Memory B cell (primary cell): Measurements from ENCODE around the gene PHYKPL.
A peak's percentile ranks its signal among the peaks of the same experiment; 100 is the strongest.

Experiments used
- ATAC-seq: fragments of 150-1000 bp; cut with Tn5 transposase; 2 replicates; pipeline ENCODE4 v1.10.0; 2021; ENCODE audit warnings: low read depth, mild to moderate bottlenecking, moderate library complexity
- DNase-seq, 2 donors: peaks; one replicate each; pipeline ENCODE4 v3.0.0; 2022; ENCODE audit warnings: low spot score in 2 of 2
- H3K27ac Mint-ChIP-seq: one replicate; pipeline ENCODE4 v1.8.0; 2022; ENCODE audit warnings: mild to moderate bottlenecking, moderate library complexity, mixed read lengths
- H3K27me3 Mint-ChIP-seq: one replicate; pipeline ENCODE4 v1.8.0; 2022; ENCODE audit warnings: mixed read lengths
- H3K36me3 Mint-ChIP-seq: one replicate; pipeline ENCODE4 v1.8.0; 2022; ENCODE audit warnings: mild to moderate bottlenecking, mixed read lengths
- H3K4me1 Mint-ChIP-seq: one replicate; pipeline ENCODE4 v1.8.0; 2022; ENCODE audit warnings: mixed read lengths
- H3K4me3 Mint-ChIP-seq: one replicate; pipeline ENCODE4 v1.8.0; 2022; ENCODE audit warnings: mild to moderate bottlenecking, moderate library complexity, mixed read lengths
- H3K9me3 Mint-ChIP-seq: one replicate; pipeline ENCODE4 v1.8.0; 2022; ENCODE audit warnings: mixed read lengths

The PHYKPL gene

DNA sequence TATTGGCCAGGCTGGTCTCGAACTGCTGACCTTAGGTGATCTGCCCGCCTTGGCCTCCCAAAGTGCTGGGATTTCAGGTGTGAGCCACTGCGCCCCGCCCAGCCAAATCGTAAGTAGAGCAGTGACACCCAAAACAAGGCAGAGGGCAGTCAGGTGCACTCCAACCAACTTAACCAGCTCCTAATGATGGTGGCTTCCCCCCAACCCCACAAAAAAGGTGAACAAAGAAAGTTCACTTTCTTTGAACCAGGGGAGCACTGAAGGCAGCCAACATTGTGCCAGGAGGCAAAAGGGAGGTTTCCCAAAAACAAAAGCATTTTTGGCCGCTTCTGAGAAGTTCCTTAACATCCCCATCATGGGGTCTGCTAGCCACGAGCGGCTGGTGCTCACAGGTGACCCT, 55.0 kb downstream of the PHYKPL start:
- ATAC-seq (no peak), DNase-seq (no peak)
- Mint-ChIP-seq H3K4me3 (no peak overlapping the region), H3K9me3 (peaks cover 1% of the 10 kb centered on the region), H3K27me3 (peaks cover 10% of the 10 kb centered on the region), H3K36me3 (peaks cover 1% of the 10 kb centered on the region), H3K4me1 (peaks cover 2% of the 10 kb centered on the region), H3K27ac (no peak overlapping the region)

DNA sequence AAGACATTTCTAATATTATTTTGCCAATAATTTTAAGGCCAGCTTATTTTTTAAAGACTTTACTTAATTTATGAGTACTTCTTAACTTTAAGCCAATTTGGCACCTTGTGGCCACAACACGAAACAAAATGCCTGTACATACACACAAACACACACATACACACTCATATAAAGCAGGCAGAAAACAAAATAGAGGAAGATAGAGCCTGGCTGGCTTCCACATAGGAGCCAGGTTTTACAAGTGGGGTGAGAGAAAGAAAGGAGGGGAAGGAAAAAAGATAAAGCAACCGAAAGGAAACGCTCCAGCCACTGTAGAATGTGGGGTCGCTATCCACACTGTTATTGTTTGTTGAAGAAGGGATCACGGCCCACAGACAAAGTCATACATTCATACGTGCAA, 55.8 kb downstream of the PHYKPL start:
- H3K4me1 Mint-ChIP-seq, result no peaks in the 10 kb centered on the region
- no peak for DNase-seq
- H3K9me3 Mint-ChIP-seq, result peaks cover 1% of the 10 kb centered on the region
- ATAC-seq, result no peak
- H3K27ac Mint-ChIP-seq, result no peak overlapping the region
- H3K36me3 Mint-ChIP-seq, result peaks cover 1% of the 10 kb centered on the region
- no peak overlapping the region for H3K4me3 Mint-ChIP-seq
- peaks cover 10% of the 10 kb centered on the region for H3K27me3 Mint-ChIP-seq

DNA sequence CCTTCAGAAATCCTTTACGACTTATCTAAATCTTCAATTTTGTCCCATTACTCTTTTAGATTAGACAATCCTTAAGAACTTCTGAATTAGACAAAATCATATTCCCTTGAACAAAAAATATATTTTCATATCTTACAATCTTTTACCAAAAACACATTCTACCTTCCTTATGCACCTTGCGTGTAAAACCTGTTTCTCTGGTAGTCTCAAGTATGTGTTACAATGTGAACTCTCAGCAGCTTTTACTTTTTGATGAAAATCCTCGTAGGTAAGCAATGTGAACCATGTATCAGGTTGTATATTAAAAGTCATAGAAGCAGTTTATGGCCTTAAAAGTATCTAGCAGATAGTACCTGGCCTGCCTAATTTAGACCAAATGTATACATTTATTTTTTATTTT, 58.1 kb downstream of the PHYKPL start:
- H3K27ac Mint-ChIP-seq, result no peak overlapping the region
- no peak for ATAC-seq
- peaks cover 9% of the 10 kb centered on the region for H3K27me3 Mint-ChIP-seq
- H3K9me3 Mint-ChIP-seq, result peaks cover 1% of the 10 kb centered on the region
- H3K4me1 Mint-ChIP-seq, result no peaks in the 10 kb centered on the region
- no peak overlapping the region for H3K4me3 Mint-ChIP-seq
- no peak for DNase-seq
- peaks cover 1% of the 10 kb centered on the region for H3K36me3 Mint-ChIP-seq

DNA sequence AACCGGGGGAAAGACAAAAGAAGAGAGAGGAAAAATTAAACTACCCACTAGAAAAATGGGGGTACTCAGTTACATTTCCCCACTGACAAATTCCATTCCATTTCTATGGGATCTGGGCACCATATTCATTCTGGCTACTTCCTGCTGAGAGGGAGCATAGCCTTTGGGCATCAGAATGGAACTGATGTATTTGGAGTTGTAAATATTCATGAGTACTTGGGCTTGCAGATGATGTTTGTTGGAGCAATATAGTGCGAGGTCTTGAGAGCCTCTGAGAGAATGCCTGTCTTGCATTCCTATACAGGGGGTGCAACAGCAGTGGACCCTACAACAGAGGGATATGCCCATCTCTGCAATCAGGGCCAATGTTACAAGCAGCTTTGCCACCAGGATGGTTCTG, 62.1 kb downstream of the PHYKPL start:
- Mint-ChIP-seq H3K4me1 (peaks cover 5% of the 10 kb centered on the region), H3K4me3 (no peak overlapping the region), H3K9me3 (no peaks in the 10 kb centered on the region), H3K36me3 (no peaks in the 10 kb centered on the region), H3K27me3 (peaks cover 2% of the 10 kb centered on the region), H3K27ac (no peak overlapping the region)
- ATAC-seq, result no peak
- DNase-seq, result no peak

DNA sequence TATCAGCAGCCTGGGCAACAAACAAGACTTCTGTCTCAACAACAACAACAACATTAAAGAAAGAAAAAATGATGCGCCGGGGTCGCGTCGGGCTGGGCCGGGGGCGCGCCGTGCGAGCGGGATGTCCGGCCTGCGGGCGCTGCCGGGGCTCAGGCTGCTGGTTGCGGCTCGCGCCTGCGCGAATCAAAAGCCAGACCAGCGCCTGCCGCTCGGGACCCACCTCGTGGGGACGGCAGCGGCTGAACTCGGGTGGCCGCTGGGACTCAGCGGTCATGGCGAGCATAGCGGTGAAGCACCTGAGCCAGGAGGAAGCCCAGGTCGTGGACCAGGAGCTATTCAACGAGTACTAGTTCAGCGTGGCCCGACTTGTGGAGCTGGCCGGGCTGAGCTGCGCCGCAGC, 67.0 kb downstream of the PHYKPL start:
- Mint-ChIP-seq H3K9me3 (no peaks in the 10 kb centered on the region), H3K4me3 (no peak overlapping the region), H3K27me3 (peaks cover 10% of the 10 kb centered on the region), H3K36me3 (peaks cover 2% of the 10 kb centered on the region), H3K4me1 (peaks cover 10% of the 10 kb centered on the region), H3K27ac (no peak overlapping the region)
- ATAC-seq (no peak), DNase-seq (no peak)

DNA sequence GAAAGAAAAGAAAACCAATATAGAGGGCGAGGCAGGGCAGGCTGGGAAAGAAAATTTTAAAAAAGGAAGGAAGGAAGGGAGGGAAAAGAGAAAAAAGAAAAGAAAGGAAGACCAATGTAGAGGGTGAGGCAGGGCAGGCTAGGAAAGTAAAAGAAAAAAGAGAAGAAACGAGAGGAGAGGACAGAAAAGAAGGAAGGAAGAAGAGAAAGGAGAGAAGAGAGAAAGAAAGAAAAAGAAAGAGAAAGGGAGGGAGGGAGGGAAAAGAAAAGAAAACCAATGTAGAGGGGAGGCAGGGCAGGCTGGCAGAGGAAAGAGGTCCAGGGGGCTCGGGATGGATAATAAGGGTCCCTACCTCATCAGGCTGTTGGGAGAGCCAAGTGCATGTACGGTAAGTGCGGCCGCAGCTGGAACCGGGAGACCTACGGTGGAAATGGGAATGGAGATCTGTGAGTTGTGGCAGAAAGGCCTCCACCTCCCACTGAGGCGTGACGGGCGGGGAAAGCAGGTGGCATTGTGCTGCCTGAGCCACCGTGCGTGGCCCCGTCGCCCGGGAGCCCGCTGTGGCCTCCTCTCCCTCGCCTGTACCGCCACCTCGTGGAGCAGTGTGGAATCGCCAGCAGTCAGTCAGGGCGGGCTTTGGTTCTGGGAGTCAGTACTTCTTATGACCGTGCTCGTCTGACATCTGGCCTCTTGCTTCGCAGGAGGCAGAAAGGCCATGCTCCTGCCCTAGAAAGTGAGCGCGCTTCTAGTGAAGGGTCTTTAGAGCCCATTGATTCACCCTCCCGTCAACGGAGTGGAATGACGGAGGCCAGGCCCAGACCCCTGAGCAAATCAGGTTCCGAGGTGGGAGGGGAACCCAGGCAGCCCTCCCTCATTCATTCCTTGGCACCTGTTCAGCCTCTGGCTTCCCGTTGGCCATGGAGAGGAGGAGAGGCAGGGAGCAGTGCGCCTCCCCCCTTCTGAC, 68.5 kb downstream of the PHYKPL start:
- Mint-ChIP-seq H3K4me1 (peaks cover 10% of the 10 kb centered on the region), H3K27ac (peak overlapping the region; percentile 25), H3K27me3 (peaks cover 7% of the 10 kb centered on the region), H3K36me3 (peaks cover 2% of the 10 kb centered on the region), H3K4me3 (peak overlapping the region; percentile 55), H3K9me3 (no peaks in the 10 kb centered on the region)
- ATAC-seq (peak; percentile 99), DNase-seq (peak; percentile 98 to 100)

DNA sequence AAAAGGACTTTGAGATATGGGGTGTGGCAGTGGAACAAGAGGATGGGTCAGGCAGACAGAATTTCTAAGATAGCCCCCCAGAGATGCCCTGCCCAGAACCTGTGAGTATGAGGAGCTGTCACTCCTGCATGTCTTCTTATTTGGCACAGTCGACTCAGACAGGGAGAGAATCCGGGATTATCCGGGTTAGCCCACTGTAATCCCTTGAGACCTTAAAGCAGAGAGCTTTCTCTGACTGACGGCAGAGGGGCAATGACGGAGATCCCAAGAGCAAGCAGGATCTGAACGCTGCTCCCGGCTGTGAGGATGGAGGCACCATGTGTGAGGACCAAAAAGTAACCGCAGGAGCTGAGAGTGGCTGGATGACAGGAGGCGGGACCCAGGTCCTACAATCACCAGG, 70.1 kb downstream of the PHYKPL start:
- peaks cover 7% of the 10 kb centered on the region for H3K27me3 Mint-ChIP-seq
- H3K36me3 Mint-ChIP-seq, result peaks cover 2% of the 10 kb centered on the region
- ATAC-seq, result no peak
- H3K9me3 Mint-ChIP-seq, result no peaks in the 10 kb centered on the region
- no peak overlapping the region for H3K4me3 Mint-ChIP-seq
- no peak for DNase-seq
- peaks cover 6% of the 10 kb centered on the region for H3K4me1 Mint-ChIP-seq
- no peak overlapping the region for H3K27ac Mint-ChIP-seq

DNA sequence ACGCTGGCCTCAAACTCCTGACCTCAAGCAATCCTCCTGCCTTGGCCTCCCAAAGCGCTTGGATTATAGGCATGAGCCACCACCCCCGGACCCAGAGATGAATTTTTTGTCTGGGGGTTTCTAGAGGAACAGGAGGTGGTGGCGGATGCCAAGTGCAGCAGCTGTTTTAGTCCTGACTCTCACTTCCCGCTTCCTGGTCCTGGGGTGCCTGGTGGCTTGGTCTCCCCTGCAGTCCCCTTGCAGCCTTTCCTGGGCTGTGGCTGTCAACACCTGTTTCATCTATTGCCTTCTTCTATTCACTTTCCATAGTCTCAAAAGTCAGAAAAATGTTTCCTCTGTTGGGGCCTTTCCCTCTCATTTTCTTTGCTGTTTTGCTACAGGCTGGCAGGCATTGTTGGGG, 72.4 kb downstream of the PHYKPL start:
- H3K27ac Mint-ChIP-seq, result no peak overlapping the region

More for the DNA sequence above, 72.4 kb downstream of the PHYKPL start:
- DNase-seq (no peak), ATAC-seq (no peak)
- H3K4me1 Mint-ChIP-seq, result peaks cover 6% of the 10 kb centered on the region
- no peaks in the 10 kb centered on the region for H3K9me3 Mint-ChIP-seq
- peaks cover 7% of the 10 kb centered on the region for H3K27me3 Mint-ChIP-seq
- H3K36me3 Mint-ChIP-seq, result peaks cover 2% of the 10 kb centered on the region
- H3K4me3 Mint-ChIP-seq, result no peak overlapping the region
